NK-92 treated with Interleukin-12 subunit alpha and Interleukin-12 subunit beta, amount 100 ng/mL, for 24 hours (cell line): ENCODE results near the gene KIF5C.

Experiments used
- DNase-seq: peaks from one replicate; lab custom pipeline; 2025; lab: John Stamatoyannopoulos, UW

The KIF5C gene

DNA sequence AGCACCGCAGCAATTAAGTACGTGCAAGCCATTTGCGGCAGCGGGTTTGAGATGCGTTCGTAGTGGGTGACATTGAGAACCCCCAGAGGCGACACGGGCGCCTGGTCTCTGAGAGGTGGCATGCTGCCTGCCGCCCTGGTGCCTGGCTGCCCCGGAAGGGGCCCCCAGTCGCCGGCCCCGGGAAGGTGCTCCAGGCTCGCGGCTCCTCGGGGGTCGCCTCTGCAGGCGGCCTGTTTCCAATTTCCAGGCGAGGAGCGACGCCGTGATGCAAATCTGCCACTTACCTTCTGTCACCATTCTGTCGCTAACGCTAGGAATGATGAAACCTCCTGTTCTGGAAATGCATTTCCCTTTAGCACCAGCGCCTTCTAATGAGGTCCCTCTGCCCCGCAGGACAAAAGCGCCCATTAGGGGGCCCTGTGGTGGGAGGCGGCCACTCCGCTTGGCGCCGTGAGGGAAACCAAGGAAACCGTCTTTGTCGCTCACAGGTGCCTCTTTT is 13.0 kb downstream of the KIF5C start:
- DNase-seq, result no peak

DNA sequence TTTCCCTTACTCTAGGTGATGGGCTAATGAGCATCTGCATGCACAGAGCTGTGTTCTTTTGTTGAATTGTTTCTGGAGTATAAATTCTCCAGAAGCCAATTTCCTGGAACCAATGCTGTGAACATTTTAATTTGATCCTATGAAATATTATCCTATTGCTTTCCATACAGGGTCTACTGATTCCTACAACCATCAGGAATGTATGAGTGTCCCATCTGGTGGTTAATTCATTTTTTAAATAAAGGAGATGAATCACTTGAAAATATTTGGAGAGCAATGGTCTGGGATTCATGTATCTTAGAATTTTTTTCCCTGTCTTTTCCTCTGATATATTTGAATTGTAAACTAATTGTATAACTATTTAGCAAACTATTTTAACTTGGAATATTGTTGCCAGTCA is 14.0 kb downstream of the KIF5C start:
- DNase-seq, result no peak

DNA sequence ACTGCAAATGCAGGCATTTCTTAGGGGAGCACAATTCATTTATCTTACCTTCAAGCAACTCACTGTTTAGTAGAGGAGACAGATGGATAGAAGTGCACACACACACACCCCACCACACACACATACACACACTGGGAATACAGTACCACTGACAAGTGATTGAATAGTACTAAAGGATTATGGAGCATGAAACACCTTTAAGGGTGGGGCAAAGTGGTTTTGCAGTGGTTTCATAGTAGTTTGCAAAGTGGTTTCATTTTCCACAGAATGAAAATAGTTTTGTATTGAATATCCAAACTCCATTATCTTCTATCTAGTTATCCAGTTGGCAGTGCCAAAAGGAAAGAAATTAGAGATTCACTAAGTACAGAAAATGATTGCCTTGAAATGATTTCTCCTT is 18.9 kb downstream of the KIF5C start:
- DNase-seq, result no peak

DNA sequence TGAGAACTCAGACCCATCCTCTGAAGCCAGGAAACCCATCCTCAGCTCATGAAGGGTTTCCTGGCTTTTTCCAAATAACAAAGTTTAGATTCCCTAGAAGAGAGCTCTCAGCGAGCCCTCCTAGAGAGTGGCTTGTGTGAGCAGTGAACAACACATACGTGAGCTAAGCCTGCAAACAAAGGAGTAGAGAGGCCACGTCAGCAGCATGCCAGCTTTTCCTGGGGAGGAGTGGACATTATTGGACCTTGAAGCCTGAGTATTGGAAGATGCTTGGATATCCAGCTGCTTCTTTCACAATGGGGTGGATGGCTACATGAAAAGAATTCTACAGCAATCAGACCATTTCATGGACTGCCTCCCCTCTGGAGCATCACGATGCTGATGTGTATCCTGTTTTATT is 21.1 kb downstream of the KIF5C start:
- DNase-seq, result no peak

DNA sequence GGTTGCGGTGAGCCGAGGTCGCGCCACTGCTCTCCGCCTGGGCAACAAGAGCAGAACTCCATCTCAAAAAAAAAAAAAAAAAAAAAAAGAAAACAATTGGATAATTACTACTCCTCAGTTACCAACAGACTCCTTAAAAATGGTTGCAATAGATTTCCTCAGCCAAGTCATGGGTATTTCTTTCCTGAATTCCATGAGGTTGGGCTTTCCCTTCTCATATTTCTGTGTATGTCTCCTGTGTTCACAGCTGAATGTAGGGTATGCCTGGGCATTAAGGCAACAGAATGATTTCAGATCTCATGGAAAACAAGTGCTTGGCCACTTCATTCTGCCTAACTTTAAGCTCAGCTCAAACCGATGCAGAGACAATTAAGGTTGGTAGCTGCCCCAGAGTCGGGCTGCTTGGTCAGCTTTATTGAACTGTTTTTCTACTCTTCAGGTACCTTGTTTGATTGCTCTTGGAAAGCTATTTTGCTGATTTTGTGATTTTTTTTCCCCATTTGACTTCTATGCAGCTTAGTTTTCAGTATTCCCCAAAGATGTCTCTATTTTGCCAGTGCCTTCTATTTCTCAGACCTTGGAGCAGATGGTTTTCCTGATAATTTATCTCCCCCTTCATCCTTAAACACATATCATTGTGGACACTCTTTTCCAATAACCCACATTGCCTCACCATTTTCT is 24.8 kb downstream of the KIF5C start:
- DNase-seq, result no peak

DNA sequence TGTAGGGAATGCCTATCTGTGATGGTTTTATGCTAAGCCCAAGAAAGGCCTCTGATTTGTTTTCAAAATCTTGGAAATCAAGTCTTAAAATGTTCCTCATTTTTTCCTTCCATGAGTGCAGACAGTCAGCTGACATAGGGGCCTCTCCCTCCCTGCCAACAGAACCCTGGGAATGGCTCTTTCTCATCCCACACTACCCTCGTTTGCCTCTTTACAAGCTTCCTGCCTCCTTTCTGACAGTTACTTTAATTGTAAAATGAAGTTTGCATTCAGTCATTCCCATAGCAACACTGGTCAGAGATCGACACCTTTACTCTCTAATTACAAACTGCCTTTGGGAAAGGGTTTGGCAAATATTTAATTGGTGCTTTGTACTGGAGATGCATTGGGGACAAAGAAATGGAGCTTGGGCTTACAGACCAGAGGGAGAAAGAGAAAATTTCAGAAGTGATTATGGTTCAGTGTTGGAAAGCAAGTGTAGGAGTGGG is 25.4 kb downstream of the KIF5C start:
- no peak for DNase-seq

DNA sequence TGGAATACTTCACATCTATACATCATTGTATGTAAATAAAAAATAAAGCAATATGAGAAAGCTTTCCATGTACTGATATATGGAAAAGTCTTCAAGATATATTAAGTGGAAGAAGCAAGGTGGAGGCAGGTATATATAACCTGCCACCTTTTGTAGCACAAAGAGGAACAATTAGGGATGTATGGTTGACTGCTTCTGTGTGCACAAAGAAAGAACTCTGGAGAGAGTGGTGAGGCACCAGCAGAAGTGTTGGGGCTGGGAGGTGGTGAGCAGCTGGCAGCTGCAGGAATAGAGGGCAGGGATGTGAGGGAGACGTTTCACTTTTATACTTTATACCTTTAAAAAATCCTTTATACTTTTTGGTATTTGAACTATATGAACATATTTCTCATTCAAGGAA is 26.1 kb downstream of the KIF5C start:
- no peak for DNase-seq

DNA sequence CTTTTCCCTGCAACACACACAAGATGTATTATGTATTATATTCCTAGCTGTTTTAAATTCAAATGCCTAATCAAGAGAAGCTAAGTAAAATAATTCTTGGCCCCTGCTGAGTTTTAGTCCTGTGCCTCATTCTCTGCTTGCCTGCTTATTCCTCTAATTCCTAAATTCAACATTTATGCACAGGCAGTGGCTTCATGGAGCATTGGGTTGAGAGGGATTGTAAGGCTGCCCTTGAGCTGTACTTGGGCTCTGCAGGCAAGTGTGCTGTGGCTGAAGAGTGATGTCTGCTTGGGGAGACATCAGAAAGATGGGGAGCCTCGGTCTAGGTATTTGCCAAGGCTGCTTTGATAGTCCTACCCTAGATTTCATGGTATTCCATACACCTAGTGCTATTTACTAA is 27.8 kb downstream of the KIF5C start:
- DNase-seq, result no peak

DNA sequence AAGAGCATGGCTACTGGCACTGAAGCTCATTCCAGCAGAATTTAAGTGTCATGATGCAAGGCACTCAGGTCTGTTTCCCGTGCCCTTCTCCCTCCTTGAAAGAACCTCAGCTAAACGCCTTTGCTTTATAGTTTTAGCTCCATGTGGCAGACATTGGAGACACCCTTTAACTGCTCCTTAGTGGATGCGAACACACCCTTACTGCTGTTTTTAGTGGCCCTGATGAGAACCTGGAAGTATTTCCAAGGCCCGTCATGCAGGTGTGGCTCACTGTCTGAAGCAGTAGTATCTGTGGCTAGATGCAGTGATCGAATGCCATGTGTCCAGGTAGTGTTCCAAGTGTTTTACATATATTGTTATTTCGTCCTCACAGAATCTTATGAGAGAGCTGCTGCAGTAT is 28.3 kb downstream of the KIF5C start:
- no peak for DNase-seq

DNA sequence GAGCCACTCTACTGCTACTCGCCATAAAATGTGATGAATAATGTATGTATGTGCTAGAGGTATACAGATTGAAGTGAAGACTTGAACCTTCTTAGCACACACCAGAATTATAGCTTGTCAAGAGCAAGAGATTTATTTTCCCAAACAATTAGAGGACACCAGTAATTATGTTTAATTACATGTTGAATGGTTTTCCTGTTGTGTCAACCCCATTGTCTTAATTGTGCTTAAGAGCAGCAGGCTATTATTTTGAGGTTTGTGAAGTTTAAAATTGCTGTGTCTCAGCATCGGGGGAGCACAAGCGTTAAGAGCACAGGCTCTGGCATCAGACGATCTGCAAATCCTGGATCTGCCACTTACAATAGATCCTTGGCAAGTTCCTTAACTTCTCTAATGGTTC is 29.0 kb downstream of the KIF5C start:
- DNase-seq, result no peak

DNA sequence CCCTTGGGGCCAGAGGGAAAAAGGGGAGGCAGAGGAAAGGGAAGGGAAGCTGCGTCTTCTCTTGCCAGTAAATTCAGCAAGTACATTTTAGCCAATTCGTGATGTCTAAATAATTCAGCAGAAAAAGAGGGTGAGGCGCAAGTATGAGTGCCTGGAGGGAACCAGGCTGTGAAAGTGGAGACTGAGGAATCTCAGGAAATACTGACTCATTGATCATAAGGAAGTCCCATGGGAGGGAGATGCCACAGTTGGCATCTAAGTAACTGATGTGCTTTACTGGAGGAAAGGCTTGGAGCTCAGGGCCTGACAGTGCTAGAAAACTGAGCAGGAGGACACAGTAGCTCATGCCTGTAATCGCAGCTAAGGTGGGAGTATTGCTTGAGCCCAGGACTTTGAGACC is 31.1 kb downstream of the KIF5C start:
- DNase-seq, result no peak

DNA sequence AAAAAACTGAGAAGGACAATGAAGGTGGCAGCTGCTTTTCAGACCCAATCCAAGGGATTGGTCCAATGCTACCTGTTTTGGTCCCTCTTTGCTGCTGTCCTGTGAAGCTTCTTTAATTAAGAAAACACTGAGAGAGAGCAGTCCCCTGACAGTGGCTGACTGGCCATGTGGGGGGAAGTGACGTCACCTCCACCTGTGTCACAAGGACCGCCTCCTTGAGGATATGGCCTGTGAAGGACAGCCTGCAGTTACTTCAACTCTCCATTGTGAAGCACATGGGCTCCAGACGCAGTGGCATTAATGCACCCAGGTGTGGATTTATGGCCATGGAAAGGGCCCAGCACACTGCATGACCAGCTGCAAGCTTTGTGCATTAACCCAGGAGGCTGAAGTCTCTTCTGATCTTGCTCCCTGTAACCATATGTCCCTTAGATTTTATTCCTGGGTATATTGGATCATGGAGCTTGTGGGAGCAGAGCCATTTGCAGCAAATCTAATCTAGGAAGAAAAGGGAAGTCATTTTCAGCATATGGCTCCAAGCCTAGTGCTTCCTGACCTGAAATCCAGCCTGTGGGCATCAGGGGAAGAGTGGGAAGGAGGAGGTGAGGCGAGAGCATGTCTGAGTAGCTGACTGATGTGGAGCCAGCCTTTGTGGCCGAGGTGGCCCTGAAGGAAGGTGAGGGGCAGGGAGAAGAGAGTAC is 32.2 kb downstream of the KIF5C start:
- no peak for DNase-seq

DNA sequence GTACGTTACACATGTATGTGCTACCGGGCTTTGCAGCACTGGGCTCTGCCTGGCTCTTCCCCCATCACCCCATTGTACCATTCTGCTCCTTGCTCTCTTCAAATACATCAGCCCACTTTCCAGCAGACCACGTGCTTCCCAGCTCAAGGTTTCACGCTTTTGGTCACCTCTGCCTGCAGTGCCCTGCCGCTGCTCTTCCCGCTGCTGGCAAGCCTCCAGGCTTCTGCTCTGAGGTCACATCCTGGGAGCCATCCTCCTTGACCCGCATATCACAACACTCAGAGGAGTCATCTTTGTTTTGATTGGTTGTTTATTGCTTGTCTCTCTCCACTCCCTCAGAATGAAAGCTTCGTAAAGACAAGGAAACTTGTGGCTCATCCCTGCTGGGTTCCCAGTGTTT is 34.1 kb downstream of the KIF5C start:
- no peak for DNase-seq

DNA sequence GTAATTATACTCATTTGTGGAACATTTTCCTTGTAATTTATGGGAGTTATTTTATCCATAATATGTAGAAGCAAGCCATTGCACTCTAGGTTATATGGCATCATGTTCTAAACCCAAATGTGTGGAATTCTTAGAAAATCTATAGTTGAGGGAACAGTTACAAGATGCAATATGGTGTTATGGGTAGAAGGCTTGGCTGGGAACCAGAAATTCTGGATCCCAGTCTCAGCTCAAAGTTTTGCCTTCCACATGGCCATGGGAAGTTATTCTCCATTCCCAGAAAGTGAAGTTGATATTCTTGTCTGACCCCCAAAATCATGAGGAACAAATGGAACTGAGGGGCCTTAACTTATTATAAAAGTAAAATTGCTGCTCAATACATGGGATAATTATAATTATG is 38.0 kb downstream of the KIF5C start:
- DNase-seq, result no peak

DNA sequence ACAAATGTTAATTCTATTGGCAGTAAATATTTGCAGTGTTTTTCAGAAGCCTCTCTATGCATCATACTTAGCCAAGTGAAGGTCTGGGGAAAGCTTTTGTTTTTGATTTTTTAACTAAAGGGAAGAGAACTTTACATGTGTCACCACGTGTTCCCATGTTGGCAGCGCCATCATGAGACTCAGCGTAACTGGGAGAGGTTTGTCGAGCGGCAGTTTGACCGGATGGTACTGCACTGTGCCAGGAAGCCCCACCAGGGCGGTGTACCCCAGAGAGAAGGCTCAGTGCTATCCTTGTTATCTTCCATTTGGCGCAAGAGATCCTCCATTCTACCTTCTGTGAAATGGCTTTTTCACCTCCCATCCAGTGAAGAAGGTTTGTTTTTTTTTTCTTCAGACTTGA is 38.5 kb downstream of the KIF5C start:
- DNase-seq, result no peak

DNA sequence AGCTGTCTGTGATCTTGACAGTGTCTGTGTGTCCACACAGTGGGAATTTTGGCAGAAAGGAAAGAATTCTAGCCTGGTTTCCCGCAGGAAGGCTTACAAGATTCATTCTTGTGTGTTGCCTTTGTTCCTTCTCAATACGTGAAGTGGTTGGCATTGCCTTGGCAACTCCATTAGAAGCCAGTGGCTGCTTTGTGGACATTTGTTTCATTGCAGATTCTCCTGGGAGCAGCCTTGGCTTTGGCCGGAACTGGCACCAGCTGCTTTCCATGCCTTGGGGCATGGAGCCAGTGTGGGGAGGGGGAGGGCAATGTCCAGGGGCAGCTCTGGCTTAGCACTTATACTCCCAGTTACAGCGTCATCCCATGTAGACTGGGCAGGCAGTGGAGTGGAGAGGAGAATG is 39.4 kb downstream of the KIF5C start:
- no peak for DNase-seq

DNA sequence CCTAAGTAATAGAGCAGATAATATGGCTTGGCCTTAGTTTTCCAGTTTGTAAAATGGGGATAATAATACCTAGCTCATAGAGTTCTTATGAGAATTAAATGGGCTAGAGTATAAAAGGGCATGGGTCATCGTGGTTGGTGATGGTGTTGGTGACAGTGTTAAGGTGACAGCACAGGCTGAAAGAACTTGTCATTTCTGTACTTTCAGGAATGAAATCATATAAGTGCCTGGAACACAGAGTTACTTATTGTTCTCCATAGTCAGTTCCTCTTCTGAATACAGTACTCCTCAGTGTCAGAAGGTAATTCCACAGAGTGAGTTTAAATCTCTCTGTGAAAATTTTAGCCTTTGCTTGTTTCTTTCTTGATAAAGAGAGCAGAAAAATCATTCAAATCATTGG is 42.4 kb downstream of the KIF5C start:
- no peak for DNase-seq

DNA sequence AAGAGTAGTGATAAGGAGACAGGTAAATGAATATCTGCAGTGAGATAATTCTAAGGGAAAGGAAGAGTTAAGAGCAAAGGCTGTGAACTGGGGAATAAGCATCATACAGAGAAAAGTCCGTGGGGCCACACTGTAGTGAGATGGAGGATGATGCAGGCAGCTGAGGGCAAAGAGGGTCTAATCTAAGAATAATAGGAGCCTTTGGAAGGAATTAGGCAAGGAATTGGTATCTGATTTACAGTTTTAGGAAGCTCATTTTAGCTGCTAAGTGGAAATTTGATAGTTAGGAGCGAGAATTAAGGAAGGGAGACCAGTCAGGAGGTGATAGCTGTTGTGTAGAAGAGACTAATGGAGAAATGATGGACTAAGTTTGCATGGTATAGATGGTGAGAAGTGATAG is 43.5 kb downstream of the KIF5C start:
- DNase-seq, result no peak

DNA sequence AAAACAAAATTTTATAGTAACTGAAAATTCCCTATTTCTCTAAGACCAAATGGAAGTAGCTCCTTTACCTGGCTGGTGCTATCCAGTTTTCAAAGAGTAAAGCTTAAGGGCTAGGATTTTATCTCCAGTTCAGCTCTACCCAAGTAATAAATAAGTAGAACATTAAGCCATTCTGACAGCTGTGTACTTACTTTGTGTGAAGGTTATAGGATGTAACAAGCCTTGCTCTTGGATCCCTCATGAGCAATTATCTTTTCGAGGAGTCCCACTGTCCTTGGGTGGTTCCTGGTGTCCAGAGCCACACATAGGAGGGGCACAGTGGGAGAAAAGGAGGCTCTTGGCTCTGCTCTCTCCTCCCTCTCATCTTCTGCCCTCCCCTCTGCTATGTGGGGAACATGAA is 45.5 kb downstream of the KIF5C start:
- no peak for DNase-seq

DNA sequence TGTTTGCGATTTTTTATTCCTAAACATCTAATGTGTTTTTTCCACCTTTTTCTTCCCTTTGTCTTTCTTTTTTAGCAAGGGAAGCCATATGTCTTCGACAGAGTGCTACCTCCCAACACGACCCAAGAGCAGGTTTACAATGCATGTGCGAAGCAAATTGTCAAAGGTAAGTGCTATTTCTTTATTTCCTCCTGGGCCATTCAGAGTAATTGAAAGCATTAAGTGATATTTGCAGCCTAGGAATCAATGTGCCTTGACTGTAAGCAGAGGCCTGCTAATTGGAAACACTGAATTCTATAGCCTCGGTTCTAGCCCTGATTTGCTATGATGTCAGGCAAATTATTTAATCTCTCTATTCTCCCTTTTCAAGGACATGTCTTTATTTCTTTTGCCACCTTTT is 47.0 kb downstream of the KIF5C start:
- no peak for DNase-seq

DNA sequence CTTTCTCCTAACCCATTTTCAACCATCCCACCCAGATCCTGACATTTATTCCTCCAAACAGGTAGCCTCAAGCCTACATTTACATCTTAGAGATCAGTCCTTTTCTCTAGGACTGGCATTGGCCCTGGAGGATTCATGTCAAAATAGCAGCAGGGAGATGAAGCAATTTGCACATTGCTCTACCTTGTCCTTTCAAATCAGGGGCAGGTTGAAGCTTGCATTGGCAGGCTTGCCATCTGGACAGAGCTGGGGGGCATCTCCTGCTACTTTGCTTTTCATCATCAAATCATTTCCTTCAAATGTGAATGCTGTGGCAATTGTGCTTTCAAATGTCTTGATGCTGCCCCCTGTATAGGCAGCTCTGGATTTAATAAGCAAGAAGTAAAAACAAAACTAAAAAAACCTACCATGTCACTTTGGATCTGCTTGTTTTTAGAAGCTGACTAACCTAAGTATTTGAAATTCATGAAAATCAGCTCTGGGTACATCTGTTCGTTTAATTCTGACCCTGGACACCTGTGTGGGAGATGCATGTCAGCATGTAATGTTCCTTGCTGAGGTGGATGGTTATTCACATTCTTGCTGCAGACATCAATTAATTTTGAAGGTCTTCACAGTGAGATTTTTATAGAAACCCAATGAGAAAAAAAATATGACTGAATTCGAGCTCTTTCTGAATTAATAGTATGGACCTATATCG is 47.9 kb downstream of the KIF5C start:
- no peak for DNase-seq

DNA sequence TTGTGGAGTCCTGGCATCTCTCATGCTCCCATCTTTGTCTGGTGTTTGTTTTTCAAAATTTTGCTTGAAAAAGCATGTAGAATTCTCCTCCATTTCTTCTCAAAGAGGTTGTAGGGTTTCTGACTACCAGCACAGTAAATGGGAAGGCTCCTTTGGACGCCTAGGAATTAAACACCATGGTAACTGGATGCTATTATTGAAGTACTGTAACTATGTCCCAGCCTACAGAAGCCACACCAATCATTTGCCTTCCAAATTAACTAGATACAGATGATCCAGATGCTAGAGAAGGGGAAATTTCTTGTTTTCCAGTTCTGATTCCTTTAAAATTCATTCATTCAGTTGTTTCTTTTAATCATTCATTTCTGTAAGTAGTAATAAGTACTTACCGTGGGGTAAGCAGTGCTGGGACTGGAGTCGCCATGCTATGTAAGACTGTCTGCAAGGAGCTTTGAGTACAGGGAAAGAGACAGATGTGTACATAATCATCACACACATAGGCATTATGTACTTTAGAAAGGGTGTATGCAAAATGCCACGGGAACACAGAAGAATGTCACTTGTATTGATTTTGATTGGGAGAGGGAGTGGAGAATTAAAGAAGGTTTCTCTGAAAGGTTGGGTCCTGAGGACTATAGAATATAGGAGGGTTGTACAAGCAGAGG is 49.6 kb downstream of the KIF5C start:
- no peak for DNase-seq
